CD4-positive, alpha-beta T cell treated with Interleukin-12 subunit alpha and Interleukin-12 subunit beta, for 1 hour (primary cell): ENCODE data around the gene ASTN2.
"Not testable (repeated sequence)": the region's sequence is repeated elsewhere in the genome, so short reads cannot be mapped to it uniquely, and the experiment has no call there.

ENCODE experiments used
- DNase-seq: peaks from one replicate; pipeline ENCODE4 v3.0.0-alpha.2; 2020

ASTN2 gene

DNA sequence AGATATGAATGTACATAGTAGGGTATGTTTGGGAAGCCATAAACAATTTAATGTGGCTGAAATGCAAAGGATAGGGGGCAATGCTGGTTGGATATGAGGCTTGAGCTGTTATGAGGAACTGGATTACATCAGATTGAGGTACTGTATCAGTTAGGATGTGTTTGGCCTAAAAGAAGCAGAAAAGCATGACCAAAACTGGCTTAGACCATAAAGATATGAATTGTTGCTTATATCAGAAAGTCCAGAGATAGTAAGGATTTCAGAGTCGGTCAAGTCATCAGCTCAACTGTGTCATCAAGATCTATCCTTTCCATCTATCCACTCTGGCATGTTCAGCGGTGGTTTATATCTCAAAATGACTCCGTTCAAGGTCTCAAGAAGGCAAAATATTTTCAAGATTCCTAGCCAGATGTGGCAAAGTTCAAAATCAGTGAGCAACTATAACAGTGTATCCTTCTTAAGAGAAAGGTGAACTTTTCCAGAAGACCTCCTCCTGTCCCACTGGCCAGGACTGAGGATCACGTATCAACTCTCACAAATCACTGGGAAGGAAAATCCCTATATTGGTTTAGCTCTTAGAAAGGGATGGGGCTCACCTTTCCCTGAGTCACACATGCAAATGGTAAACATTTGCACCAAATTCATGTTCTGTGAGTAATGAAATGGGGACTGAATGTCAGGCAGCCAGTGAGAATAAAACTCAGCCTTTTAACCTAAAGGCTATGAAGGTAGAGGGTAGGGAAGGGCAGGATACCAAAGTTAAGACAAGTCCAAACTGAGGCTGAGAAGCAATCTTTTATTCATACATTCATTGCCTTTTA lies 469.9 kb downstream of the ASTN2 start:
- no peak for DNase-seq

DNA sequence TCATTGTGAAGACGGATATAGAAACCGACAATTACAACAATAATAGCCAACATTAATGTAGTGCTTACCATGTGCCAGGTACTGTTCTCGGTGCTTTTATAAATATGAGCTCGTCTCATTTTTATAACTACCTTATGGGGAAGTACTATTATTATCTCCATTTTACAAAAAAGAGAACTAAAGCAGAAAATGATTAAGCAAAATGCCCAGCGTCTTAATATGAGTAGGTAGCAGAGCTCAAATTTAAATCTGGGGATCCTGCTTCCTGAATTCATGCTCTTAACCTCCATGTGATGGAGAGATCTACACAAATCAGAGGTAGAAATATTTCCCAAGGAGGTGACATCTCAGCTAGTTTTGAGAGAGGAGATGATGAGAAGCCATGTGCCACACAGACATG lies 470.9 kb downstream of the ASTN2 start:
- no peak for DNase-seq

DNA sequence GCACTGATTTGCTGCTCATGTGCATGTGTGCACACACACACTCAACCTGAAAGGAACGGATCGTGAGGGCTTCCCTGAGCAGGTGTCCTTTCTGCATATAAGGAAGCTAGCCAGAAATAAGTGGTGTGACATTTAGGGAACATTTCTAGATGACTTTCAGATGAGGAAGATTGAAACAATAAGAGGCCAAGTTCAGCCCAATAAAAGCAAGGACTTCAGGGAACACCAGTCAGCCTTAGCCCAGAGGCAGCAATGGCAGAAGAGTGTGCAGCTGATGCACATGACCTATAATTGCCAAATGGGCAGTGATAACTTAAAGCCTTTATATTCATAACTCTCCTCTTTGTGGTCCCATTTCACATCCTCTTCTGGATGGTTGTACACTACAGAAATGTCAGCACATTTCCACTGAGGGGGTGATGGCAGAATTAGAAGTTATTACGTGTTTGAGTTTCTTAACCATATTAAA lies 472.2 kb downstream of the ASTN2 start:
- no peak for DNase-seq

DNA sequence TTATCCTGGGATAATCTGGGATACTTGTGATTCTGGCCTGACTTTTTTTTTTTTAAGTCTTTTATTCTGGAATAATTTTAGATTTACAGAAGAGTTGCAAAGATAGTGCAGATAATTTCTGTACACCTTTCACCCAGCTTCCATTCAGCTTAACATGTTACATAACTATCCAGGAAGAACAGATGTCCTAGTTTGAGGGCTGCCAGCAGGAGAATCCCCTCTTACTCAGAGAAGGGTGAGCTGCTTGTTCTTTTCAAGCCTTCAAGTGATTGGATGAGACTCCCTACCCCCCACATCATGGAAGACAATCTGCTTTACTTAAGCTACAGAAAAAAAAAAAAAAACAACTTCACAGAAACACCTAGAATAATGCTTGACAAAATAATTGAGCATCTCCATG lies 473.6 kb downstream of the ASTN2 start:
- DNase-seq, result no peak

DNA sequence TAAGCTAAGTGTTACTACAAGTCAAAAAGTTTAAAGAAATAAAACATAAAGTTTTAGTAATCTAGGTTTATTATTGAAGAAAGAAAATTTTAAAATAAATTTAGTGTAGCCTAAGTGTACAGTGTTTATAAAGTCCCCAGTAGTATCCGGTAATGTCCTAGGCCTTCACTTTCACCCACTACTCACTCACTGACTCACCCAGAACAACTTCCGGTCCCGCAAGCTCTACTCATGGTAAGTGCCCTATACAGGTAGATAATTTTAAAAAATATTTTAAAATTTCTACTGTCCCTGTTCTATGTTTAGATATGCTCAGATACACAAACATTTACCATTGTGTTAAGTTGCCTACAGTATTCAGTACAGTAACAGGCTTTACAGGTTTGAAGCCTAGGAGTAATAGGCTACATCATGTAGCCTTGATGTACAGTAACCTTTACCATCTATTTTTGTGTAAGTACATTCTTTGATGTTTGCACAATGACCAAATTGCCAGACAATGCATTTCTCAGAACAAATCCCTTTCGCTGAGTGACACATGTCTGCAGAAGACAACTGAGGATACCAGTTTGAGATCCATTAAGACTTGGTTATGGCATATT lies 474.1 kb downstream of the ASTN2 start:
- DNase-seq, result no peak

DNA sequence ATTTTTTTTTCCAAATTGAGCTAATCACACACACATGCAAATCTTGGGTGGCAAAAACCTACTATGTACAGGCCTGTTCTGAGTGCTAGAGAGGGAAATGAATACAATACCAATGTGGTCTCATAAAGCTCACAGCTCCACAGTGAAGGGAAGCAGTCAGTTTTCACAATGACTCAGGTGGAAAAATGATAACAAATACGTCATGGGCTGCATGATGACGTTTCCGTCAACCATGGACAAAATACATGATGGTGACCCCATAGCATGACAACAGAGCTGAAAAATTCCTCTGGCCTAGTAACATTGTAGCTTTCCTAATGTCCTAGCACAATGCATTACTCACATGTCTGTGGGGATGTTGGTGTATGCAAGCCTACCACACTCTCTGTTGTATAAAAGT lies 475.2 kb downstream of the ASTN2 start:
- no peak for DNase-seq

DNA sequence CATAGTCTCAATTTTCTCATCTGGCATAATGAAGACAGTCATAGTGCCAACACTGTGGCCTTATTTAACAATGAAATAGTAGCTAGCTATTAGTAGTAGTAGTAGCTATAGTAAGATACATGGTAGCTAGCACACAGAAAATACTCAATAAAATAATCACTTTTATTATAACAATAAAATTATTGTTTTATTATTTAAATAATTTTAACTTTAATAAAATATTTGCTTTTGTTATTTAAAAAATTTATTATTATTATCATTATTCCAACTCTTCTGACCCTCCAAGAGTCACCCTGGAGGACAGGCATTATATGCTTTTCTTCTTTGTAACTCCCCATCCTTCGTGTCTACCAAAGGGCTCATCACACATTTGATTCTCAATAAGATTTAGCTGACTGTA lies 475.7 kb downstream of the ASTN2 start:
- no peak for DNase-seq

DNA sequence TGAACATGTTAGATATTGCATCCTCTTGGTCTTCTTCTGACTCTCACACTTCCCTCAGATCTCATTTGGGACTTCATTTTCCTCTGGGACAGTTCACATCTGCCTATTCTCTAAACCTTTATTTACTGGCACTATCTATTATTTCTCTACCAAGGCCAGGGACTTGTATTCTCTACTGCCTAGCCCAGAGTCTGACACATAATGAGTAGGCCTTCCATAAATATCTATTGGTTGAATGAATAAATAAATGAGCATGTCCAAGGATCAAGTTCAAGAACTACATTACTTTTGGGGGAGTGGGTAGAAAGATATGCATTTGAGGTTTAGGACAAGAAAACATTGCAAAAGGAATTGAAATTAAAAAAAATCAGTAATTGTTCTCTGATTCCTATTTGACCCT lies 477.5 kb downstream of the ASTN2 start:
- no peak for DNase-seq

DNA sequence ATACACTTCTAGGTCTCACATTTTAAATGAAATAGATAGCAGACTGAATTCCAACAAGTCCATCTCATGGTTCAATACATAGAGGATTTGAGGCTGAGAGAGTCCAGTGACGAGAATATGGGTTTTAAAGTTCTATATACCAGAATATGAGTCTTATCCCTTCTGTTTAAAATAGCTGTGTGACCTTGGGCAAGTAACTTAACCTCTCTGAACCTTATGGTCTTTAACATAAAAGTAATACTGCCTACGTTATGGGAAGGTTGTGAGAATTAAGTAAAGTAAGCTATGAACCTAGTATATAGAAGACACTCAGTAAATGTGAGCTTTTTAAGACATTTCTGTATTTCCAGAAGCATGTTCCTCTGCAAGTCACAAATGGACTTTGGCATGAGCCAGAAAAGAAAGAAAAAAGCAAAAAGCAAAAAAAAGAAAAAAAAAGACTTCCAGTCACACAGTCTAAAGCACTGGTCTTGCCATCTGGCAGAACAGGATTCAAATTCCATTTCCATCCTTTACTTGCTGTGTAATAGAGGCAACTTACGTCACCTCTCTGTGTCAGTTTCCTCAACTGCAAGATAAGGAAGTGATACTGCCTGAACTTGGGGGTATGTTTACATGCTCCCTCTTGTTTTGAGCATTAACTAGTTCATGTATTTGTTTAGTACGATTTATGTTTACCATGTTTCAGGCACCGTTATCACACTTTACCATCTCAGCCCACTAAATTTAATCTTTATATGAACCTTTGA lies 479.5 kb downstream of the ASTN2 start:
- no peak for DNase-seq

DNA sequence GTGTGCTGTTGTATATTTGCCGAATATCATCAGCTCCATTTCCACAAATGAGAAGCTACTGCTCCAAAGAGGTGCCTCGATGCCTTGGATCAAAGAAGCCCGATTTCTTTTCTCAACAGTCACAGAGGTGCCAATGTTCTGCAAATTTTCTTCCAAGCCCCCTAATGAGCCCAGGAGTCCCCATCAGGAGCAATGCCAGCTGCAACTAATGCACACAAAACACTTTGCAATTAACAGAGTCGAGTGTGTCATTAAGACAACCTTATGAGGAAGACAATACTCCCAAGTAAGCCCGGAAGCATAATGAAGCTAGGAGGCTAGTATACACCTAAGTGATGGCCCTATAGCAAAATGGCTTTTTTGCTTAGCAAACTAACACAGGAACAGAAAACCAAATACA lies 480.7 kb downstream of the ASTN2 start:
- DNase-seq, result no peak

DNA sequence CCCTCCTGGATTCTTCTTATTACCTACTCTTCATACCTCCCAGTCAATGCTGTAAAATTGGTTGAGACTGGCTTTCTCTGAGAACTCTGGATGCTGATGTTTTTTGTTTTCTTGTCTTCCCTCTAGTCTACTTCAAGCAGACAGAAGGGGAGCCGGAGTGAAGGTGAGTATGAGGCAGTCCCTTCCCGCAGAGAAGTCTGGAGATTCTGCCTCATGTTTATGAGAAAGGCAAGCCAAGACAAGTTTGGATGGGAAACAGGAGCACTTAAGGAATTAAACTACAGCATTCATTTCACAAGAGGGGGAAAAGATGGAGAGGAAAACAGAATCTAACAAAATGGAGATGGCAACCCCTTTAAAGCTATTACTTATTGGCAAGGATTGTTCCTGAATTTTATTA lies 481.6 kb downstream of the ASTN2 start:
- no peak for DNase-seq

DNA sequence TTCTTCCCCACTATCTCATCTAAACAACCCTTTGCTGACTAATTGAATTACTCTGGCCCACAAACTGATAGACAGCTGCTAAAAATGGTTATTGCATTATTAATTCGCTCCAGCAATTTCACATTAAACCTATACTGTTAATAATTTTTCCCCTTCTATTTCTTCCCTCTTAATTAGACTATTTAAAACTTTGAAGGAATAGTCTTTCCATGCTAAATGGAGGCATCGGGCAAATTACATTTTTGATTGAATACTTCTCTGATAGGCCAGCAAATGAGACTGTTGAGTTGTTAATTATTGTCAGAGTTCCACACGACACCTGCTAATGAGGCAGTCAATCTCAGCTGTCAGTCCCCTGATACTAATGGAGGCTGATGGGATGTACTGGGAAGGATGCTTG lies 485.2 kb downstream of the ASTN2 start:
- no peak for DNase-seq

DNA sequence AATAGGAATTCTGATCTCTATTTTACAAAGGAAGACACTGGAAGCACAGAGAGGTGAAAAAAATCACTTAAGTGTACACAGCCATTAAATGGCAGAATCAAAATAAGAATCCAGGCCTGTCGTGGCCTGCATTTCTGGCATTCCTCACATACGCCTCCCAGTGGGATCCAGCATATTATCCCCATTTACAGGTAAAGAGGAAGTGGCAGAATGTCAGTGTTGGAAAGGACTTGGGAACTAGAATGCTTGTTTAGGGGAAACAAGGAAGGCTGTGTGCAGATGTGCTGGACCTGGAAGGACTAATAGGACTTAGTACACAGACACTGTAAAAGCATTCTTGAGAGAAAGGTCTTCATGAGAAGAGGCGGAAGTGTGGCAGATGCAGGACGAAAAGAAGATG lies 486.0 kb downstream of the ASTN2 start:
- no peak for DNase-seq

DNA sequence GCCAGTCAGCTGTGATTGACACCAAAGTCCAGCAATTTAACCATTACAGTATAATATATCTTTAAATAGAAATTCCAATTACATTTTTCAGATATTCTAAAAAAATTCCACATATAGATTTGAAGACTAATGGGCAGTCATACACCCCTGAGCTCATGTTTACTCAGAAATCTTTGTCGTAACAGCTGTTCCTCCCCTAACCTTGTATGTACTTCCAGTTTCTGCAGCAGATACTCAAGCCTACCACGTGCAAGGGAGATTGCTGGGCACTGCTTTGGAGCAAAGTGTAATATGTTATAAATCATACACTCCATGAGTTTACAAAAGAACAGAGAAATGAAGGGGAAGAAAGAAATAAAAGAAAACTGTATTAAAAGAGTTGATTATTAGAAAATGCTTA lies 486.6 kb downstream of the ASTN2 start:
- no peak for DNase-seq

DNA sequence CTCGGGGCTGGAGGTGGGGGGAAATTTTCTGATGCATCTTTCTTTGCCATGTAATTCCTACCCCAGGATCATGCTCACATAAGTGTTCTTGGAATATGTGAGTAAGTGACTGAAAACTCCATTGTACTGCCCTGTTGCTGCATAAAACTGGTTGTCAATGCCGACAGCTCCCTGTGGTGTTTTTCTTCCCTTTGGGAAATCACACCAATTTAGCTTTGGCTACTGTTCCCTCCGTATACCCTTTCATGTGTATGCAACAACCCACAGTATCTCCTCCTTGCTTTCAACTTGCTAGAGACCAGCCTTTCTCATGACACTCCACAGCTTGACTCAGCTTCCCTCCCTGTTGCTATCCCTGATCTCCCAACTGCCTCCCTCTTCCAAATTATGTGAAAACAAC lies 487.1 kb downstream of the ASTN2 start:
- DNase-seq, result no peak

DNA sequence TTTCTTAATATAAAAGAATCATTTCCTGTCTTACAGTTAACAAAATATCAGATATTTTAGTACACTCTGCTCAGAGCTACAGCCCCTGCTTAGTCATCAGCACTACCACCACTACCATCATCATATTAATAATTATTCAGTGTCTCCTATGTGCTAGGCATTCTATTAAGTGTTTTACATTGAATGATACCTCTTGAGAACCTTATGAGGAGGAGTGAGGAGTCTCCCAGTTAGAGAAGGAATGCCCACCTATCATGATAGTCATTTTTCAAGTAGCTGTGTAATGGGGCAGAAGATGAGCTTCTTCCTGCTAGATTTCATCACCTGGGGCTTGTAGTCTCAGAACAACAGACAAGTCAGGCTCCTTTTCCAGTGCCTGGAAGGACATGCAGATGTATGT lies 489.7 kb downstream of the ASTN2 start:
- DNase-seq, result no peak

DNA sequence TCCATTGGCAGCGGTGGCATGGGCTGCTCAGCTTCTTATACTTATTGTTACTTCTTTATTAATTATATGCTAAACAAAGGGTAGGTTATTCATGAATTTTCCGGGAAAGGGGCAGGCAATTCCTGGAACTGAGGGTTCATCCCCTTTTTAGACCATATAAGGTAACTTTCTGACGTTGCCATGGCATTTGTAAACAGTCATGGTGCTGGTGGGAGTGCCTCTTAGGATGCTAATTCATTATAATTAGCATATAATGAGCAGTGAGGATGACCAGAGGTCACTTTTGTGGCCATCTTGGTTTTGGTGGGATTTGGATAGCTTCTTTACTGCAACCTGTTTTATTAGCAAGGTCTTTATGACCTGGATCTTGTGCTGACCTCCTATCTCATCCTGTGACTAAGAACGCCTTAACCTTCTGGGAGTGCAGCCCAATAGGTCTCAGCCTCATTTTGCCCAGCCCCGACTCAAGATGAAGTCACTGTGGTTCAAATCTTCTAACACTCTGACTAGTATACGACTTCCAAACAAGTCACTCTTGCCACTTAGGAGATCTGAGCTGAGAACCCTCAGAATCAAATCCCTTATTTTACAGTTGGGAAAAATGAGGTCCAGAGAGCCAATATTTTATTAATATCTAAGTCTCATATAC lies 490.3 kb downstream of the ASTN2 start:
- DNase-seq, result no peak

DNA sequence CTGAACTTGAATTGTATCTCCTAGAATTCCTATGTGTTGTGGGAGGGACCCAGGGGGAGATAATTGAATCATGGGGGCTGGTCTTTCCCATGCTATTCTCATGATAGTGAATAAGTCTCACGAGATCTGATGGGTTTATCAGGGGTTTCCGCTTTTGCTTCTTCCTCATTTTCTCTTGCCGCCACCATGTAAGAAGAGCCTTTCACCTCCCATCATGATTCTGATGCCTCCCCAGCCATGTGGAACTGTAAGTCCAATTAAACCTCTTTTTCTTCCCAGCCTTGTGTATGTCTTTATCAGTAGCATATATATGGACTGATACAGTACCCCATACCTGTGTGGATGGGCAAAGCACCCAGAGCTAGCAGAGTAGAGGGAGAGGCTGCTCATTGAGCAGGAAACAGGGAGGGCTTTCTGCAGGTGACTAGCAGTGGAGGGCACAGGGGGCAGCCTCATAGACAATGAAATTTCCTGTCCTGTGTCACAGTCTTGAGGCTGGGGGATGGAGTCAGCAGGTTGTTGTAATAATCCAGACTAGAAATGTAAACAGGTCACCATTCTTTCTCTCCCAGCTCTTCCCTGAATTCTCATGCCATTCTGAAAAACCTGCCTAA lies 496.9 kb downstream of the ASTN2 start:
- not testable (repeated sequence) for DNase-seq

DNA sequence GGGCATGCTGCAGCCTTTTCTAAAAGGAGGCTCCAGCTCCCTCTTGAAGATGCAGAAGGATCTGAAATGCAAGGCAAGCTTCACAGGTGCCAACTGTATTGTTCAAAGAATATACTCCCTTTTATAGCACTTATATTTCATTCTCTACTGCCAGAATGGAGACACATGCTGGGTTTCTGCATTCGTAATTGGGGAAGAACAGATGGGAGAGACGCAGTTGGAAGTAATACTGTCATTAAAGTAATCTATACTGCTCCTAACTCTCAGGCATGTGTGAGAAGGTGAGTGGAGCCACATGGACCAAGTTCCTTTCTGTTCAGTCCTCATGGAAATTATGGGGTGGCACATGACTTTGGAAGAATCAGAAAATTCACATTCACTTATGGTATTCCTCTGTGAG lies 501.3 kb downstream of the ASTN2 start:
- no peak for DNase-seq

DNA sequence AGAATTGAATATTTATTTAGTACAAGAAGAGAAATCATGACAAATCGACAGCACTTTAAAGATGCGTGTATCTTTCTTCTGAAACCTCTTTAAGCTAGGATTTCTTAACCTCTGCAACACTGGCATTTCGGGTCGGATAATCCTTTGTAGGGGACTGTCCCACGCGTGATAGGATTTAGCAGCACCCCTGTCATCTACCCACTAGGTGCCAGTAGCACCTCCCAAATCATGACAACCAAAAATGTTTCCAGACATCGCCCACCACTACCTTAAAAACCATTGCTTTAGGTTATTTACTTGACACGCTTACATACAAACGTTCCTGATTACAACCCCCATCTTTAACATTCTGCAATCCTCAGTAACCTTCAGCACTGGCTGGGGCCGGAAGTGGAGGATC lies 504.7 kb downstream of the ASTN2 start:
- DNase-seq, result no peak

DNA sequence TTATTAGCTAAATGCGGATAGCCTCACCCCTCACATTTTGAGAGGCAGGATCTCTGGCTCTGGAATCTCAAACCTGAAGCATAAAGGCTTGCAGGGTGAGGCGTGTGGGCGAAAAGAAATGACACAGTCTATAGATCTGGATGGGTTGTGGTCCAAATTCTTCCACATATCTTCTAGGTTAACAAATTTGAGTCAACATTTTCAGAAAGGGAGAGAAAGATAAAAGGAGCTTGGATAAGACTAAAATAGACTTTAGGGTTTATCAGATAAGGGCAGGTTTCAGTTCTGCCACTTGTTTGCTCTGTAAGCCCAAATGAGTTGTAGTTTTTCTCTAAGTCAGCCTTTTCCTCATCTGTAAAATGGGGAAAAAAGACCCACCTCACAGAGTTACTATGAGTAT lies 506.9 kb downstream of the ASTN2 start:
- no peak for DNase-seq

DNA sequence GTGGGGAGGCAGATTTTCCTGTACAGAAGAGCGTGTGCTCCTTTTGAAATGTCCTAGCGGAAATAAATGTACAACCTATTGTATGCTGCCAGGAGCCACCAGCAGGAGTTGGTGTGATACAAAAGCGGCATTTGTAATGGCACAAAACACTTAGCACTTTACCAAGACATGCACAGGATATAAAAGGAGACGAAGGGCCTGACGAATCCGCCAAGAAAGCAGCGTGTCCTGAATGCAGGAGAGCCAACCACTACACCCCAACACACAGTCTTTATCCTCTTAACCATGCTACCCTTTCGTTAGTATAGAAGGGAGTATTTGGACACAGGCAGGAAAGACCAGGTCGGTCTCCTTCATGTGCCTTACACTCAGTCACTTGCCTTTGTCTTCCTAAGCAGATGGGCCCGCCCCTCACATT lies 509.7 kb downstream of the ASTN2 start:
- no peak for DNase-seq

DNA sequence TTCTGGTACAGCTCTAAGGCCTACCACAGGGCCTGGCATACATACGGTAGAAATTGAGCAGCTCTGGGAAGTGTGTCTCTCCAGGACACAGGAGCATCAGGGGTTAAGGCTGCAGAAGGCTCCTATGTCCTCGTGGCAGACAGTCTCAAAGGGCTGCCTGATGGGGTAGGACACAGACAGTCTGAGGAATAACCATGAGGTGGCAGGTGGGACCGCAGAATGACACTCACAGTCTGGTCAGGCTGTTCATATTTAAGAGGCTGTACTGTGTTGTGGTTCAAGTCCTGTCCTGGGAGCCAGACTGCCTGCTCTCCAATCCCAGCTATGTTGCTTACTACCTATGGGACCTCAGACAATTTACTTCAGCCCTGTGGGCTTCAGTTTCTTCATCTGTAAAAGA lies 510.7 kb downstream of the ASTN2 start:
- no peak for DNase-seq
